Stimulated activated CD8-positive, alpha-beta memory T cell treated with anti-CD3 and anti-CD28 coated beads, Interleukin-12 subunit alpha, Interleukin-12 subunit beta, amount 100 ng/mL, for 1 hour (primary cell): ENCODE data around the gene CAGE1.
"Not testable (repeated sequence)": the region's sequence is repeated elsewhere in the genome, so short reads cannot be mapped to it uniquely, and the experiment has no call there.

Source experiments
- DNase-seq: peaks from one replicate; pipeline ENCODE4 v3.0.0-alpha.2; 2020; ENCODE audit warnings: low read depth

Gene CAGE1

DNA sequence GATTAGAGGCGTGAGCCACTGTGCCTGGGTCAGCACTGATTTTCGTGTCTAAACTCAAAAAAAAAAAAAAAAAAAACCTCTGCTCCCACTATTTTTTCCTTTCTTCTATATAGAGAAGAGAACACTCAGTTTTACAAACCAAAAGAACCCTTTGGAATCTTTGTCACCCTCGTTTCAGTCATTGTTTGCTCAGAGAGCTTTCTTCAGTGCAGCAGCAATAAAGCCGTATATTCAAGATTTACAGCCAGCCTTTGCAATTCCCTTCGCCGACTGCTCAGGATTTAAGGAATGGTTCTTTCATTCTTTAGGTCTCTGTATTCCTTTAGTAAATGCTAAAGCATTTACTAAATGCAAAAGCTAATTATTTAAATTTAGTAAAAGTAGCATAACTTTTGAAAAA, 20.2 kb upstream of the CAGE1 start:
- DNase-seq = no peak

DNA sequence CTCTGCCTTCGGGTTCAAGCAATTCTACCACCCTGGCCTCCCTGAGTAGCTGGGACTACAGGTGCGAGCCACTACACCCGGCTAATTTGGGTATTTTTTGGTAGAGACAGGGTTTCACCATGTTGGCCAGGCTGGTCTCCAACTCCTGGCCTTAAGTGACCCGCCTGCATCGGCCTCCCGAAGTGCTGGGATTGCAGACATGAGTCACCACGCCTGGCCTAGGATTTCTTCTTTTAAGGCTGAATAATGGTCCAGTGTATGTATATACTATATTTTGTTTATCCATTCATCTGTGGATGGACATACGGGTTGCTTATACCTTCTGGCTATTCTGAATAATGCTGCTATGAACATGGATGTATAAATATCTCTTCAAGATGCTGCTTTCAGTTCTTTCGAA, 17.2 kb upstream of the CAGE1 start:
- no peak for DNase-seq

DNA sequence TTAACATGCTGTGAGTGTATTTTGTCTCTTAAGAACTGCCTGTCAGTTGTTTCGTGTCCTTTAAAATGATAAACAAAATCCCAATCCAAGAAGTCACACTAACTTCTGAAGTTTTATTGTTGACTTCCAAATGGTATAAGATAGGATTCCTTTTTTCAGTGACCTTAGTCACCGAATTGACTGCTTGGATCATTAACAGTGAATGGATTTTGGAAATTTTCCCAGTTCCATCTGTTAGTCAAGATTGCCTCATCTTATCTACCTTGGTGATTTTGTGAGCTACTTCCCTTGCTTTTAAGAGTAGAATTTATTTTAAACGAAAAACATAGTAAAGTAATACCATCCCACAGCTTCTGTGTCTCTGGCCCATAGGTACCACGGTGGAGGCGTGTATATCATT, 15.0 kb upstream of the CAGE1 start:
- DNase-seq = no peak

- no peak for DNase-seq
Observed at GRCh38 chr6:7402716-7403115, 13.2 kb upstream of the CAGE1 start.

GRCh38 chr6:7401075-7401474, 11.5 kb upstream of the CAGE1 start:
- DNase-seq = no peak

DNA sequence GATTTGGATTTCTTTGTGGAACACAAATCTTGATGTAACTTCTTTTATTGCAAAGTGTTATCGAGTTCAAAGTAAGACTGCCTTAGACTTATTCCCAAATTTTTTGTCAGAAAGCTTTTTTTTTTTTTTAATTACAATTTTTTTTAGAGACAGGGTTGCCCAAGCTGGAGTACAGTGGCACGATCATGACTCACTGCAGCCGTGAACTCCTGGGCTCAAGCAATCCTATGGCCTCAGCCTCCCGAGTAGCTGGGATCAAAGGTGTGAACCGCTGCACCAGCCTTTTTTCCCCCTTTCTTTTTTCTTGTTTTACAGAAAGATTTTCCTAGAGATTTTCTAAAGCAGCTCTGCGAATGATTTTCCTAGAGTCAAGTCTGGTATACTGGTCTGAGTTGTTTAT, 2.9 kb upstream of the CAGE1 start:
- DNase-seq = no peak

- no peak for DNase-seq
Observed at GRCh38 chr6:7391151-7391550, 1.6 kb upstream of the CAGE1 start.

GRCh38 chr6:7390226-7390878, 810 bp upstream of the CAGE1 start:
- DNase-seq = no peak

GRCh38 chr6:7389162-7389450, 436 bp downstream of the CAGE1 start:
- DNase-seq = no peak

GRCh38 chr6:7381092-7381491, 8.4 kb downstream of the CAGE1 start:
- no peak for DNase-seq

DNA sequence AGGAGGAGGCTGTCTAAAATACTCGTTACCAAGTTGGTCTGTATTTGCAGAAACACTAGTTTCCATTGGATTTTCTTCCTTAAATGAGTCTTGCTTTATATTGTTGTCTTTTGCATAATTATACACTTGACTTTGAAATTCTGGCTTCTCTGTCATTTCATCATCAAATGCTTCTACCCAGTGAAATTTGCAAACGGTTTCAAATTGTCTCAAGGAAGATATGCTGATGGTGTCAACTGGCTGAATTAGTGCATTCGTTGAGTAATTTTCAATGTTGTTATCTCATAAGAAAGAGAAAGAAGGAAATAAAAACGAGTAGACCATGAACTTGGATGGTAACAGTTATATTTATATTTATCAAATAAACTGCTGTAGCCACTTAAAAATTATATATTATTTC, 10.8 kb downstream of the CAGE1 start:
- no peak for DNase-seq

DNA sequence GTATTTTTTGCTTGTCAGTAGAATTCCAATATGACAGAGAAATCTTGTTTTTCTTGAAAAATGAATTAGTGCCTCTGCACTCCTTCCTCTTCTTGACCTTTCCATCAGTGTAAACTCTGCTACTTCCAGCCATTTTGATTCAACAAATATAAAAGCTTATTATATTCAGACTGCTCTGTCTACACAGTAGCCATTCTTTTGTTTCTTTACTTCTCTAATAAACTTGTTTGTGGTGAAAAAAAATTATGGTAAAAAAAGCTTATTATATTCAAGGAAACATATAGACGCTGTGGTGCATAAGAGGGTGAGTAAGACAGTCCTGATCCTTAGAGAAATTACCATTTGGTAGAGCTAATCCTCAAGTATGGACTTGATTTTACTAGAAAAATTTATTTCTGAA, 11.6 kb downstream of the CAGE1 start:
- DNase-seq = no peak

GRCh38 chr6:7373739-7374138, 15.8 kb downstream of the CAGE1 start:
- no peak for DNase-seq

- no peak for DNase-seq
Observed at GRCh38 chr6:7367408-7367807, 22.1 kb downstream of the CAGE1 start.

GRCh38 chr6:7351916-7352315, 37.6 kb downstream of the CAGE1 start:
- DNase-seq = not testable (repeated sequence)

- DNase-seq = not testable (repeated sequence)
Observed at GRCh38 chr6:7350591-7350990, 39.0 kb downstream of the CAGE1 start.

DNA sequence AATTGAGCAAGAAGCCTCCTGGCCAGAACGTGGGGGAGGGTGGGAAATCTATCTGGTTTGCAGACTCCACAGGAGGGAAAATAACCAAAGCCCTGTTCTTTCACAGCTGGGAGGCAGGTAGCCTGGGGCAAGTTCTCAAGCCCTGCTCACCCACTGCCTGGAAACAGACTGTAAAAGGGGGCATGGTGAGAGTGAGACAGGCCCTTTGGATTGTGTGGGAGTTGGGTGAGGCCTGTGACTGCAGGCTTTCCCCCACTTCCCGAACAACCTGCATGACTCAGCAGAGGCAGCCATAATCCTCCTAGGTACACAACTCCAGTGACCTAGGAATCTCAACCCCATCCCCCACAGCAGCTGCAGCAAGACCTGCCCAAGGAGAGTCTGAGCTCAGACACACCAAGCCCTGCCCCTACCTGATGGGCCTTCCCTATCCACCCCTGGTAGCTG, 42.0 kb downstream of the CAGE1 start:
- not testable (repeated sequence) for DNase-seq

DNA sequence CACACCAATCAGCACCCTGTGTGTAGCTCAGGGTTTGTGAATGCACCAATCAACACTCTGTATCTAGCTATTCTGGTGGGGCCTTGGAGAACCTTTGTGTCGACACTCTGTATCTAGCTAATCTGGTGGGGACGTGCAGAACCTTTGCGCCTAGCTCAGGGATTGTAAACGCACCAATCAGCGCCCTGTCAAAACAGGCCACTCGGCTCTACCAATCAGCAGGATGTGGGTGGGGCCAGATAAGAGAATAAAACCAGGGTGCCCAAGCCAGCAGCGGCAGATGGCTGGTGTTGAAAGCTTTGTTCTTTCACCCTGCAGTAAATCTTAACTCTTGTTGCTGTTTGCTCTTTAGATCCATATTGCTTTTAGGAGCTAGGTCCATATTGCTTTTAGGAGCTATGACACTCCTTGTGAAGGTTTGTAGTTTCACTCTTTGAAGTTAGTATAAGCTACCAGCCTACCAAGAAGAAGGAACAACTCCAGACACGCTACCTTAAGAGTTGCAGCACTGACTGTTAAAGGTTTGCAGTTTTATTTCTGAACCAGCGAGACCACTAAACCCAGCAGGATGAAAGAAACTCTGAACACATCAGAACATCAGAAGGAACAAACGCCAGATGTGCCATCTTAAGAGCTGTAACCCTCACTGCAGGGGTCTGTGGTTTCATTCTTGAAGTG, 44.6 kb downstream of the CAGE1 start:
- not testable (repeated sequence) for DNase-seq

- no peak for DNase-seq
Observed at GRCh38 chr6:7343546-7344475, 45.7 kb downstream of the CAGE1 start.

GRCh38 chr6:7341989-7342742, 47.4 kb downstream of the CAGE1 start:
- no peak for DNase-seq

DNA sequence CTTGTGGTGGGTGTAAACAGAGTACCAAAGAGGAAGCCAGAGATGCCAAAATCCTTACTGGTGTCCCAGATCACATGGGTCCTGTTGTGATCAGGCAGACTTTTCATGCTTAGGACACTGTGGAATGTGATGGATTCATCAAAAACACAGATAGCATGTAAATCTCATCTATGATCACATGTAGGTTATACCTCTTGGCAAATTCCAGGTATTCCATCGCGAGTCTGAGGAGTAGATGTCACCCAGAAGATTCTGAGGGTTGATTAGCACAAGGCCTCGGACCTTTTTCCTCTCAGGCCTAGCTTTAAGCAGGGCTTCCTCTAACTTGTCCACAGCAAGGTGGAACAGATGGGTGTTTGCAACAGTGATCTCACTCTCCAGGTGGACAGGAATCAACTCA, 48.3 kb downstream of the CAGE1 start:
- no peak for DNase-seq

- DNase-seq = not testable (repeated sequence)
Observed at GRCh38 chr6:7339007-7339732, 50.4 kb downstream of the CAGE1 start.
